GM20000 (cell line): ENCODE data around the gene ZNF750.

Source experiments
- DNase-seq: peaks from one replicate; pipeline ENCODE4 v3.0.0; 2012; ENCODE audit warnings: low spot score
- TF ChIP-seq, protein P1 (sequence below): IDR thresholded peaks from 2 replicates; pipeline ENCODE4 v1.5.1; 2012; ENCODE audit warnings: mild to moderate bottlenecking, control low read depth; ENCODE audit errors: extremely low read depth, missing control alignments

The ZNF750 gene

GRCh38 chr17:82856361-82856760, 16.5 kb upstream of the ZNF750 start:
- TF ChIP-seq, protein P1, sequence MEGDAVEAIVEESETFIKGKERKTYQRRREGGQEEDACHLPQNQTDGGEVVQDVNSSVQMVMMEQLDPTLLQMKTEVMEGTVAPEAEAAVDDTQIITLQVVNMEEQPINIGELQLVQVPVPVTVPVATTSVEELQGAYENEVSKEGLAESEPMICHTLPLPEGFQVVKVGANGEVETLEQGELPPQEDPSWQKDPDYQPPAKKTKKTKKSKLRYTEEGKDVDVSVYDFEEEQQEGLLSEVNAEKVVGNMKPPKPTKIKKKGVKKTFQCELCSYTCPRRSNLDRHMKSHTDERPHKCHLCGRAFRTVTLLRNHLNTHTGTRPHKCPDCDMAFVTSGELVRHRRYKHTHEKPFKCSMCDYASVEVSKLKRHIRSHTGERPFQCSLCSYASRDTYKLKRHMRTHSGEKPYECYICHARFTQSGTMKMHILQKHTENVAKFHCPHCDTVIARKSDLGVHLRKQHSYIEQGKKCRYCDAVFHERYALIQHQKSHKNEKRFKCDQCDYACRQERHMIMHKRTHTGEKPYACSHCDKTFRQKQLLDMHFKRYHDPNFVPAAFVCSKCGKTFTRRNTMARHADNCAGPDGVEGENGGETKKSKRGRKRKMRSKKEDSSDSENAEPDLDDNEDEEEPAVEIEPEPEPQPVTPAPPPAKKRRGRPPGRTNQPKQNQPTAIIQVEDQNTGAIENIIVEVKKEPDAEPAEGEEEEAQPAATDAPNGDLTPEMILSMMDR = no peak
- no peak for DNase-seq

- no peak for DNase-seq
- TF ChIP-seq, protein P1 = no peak
Observed at GRCh38 chr17:82854226-82854625, 14.4 kb upstream of the ZNF750 start.

- DNase-seq = no peak
- TF ChIP-seq, protein P1 = no peak
Observed at GRCh38 chr17:82851381-82851780, 11.6 kb upstream of the ZNF750 start.

DNA sequence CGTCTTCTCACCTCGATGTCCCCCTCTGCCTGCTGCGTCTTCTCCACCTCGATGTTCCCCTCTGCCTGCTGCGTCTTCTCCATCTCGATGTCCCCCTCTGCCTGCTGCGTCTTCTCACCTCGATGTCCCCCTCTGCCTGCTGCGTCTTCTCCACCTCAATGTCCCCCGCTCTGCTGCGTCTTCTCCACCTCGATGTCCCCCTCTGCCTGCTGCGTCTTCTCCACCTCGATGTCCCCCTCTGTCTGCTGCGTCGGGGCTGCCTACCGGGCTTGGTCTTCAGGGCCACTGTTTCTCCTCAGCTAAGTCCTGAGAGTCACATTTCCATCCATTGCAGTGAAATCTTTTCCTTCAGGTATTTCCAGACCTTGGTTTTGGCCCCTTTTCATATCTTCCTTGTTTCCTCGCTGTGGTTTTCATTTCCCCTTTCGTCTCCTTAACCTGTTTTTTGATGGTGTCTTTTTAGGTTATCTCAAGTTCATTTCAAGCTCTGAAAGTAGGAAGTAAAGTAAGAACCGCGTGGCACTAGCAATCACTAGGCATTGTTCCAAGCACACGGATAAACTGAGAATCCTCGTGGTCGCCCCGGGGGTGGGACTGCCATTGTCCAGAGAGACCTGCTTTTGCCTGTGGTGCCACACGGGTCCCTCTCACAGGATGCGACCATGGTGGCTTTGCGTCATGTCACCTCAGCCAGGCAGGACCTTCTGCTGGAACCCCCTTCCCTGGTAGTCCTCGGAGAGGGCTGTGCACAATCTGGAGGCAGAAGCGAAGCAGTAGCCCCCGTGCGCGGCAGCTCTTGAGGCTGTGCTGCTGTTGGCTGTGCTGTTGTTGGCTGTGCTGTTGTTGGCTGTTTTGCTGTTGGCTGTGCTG, 9.5 kb upstream of the ZNF750 start:
- no peak for DNase-seq

GRCh38 chr17:82848022-82848592, 8.3 kb upstream of the ZNF750 start:
- TF ChIP-seq, protein P1 = no peak
- DNase-seq = no peak

More for the DNA sequence above, 9.5 kb upstream of the ZNF750 start:
- TF ChIP-seq, protein P1 = no peak

DNA sequence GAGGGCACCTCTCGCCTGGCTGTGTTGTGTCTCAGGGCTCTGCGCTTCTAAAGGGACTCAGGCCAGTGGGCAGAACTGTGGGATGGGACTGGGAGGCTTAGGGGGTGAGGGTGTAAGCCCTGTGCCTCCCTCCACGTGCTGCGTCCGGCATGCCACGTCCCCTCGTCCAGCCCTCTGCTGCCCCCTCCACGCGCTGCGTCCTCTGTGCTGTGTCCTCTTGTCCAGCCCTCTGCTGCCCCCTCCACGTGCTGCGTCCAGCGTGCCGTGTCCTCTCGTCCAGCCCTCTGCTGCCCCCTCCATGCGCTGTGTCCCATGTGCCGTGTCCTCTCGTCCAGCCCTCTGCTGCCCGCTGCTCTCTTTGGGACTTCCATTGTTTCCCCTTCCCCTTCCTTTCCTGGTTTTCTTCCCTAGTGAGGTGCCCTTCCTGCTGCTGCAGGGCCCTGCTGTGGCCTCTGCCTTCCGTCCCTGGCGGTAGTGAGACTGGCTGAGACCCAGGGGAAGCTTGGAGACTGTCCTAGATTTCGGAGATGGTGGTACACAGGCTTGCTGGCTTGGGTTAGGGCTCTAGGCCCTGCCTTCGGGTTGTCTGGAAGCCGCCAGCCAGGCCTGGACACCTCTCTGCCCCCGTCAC, 6.4 kb upstream of the ZNF750 start:
- DNase-seq = no peak
- TF ChIP-seq, protein P1 = no peak
